HG02588 (cell line): ENCODE data around the gene B4GALT1.
A peak's percentile ranks its signal among the peaks of the same experiment; 100 is the strongest.

ENCODE experiments used
- ATAC-seq: cut with Tn5 transposase; IDR thresholded peaks from one replicate; pipeline ENCODE4 v1.9.1; 2021; ENCODE audit warnings: mild to moderate bottlenecking, moderate library complexity; ENCODE audit not compliant: unreplicated experiment

Gene B4GALT1, protein sequence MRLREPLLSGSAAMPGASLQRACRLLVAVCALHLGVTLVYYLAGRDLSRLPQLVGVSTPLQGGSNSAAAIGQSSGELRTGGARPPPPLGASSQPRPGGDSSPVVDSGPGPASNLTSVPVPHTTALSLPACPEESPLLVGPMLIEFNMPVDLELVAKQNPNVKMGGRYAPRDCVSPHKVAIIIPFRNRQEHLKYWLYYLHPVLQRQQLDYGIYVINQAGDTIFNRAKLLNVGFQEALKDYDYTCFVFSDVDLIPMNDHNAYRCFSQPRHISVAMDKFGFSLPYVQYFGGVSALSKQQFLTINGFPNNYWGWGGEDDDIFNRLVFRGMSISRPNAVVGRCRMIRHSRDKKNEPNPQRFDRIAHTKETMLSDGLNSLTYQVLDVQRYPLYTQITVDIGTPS

DNA sequence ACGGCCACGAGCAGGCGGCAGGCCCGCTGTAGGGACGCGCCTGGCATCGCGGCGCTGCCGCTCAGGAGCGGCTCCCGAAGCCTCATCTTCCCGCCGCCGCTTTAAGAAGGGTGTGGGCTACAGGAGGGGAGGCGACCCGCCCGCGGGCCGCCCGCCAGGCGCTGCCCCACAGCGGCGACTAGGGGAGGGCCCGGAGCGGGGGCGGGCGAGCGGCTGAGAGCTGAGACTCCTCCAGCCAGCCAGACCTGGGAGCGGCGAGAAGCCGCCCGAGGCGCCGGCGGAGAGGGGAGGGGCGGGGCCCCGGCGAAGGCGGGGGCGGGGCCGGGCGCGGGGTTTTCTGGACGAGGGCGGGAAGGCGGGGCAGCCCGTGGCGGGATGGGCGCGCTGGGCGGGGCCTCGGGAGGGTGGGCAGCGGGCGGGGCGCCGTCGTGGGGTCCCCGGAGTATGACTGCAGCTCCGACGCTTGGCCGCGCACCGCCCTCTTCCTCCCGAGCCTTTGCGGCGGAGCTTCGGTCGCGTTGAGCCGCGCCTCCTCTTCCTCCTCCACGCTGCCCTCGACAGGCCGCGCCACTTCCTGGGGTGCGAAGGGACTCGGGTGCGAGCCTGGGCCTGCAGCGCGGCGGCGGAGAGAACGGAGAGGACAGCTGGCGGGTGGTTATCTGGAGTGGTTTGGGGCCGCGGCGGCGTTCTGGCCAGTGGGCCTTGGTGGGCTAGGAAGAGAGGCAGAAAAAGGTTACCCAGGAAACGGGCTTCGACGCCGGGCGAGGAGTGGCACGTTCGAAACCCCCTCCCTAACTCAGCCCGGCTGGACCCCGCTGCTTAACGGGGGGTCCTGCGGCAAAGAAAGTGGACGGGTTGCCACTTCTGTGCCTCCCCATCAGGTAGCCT, at the start of gene B4GALT1:
B4GALT1 (minus strand) TSS at position 253 of the 888 bp plus-strand sequence; CDS start at position 86, 167 bp downstream.
- ATAC-seq: peak; percentile 56

DNA sequence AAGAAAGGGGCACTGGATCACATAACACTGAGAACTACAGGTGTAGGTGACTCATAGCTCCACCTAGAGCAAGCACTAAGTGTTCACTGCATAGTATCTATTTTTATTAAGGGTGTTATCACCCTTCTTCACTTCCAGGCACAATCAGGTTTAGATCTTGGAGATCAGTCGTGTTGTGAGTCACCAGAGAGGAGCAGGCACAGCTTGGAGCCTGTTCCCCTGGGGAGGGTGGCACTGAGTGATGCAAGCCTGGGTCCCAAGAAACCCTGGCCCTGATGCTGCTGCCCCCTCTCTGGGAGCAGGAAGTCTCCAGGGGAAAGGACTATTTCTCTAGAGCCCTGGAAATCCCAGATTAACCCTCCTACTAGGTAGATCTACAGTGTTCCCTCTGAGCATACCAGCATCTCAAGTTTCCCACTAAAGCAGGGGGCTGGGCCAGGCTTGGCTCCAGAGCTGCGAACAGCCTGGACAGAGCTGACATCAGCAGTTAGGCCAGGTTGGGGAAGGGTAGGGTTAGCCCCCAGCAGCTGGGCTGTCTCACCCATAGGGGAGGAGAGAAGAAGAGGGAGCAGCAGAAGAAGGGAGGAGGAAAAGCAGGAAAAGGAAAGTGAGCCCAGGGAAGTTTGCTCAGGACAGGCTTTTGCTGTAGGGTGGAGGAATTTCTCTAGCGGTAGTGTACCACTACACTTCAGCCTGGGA, 44.7 kb upstream of the B4GALT1 start:
- ATAC-seq: no peak

GRCh38 chr9:33210006-33210715, 43.0 kb upstream of the B4GALT1 start:
- no peak for ATAC-seq

GRCh38 chr9:33209394-33209793, 42.3 kb upstream of the B4GALT1 start:
- no peak for ATAC-seq

- peak; percentile 99 for ATAC-seq
These were observed 35.5 kb upstream of the B4GALT1 start for GRCh38 chr9:33202552-33203201.

- ATAC-seq: peak; percentile 56
These were observed 34.9 kb upstream of the B4GALT1 start for GRCh38 chr9:33202018-33202417.

DNA sequence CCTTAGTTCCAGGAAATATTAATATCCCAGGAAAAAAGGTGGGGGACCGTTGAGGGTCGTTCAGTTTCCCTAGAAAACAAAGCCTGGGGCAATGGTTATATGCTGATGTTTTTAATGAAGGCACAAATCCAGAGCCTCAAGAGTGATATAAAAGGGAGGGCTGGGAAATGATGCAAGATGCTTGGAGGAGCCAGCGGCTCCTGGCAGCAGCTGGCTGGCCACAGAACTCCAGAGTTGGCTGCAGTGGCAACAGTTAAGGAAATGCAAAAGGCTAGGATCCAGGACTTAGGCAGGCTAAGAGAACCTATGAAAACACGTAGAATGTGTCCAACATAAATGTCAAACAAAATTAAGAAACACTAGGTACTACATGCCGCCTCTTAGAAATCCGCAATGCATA, 31.0 kb upstream of the B4GALT1 start:
- no peak for ATAC-seq

DNA sequence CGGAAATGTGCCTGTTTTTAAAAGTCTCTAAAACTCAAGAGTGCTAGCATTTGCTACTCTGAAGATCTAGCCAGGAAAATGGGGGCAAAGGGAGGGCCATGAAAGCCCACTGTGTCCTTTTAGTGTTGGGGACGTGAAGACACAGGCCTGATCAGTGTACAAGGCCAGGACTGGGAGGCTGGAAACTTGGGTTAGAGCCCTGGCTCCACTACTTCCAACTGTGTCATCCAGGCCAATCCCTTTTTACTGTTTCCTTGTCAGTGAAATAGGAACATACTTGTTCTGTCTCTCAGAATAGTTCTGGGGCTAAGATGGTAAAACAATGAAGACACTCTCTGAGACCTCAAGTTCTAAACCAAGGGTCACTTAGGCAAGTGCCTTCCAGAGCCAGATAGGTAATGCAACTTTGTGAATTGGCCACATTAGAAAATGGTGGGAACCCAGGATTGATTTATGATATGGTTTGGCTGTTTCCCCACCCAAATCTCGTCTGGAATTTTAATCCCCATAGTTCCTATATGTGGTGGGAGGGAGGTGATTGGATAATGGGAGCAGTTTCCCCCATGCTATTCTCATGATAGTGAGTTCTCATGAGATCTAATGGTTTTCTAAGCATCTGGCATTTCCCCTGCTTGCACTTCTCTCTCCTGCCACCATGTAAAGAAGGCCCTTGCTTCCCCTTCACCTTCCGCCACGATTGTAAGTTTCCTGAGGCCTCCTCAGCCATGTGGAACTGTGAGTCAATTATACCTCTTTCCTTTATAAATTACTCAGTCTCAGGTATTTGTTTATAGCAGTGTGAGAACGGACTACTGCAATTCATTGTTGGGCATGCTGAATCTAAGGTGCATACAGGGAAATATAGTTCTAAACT, 30.4 kb upstream of the B4GALT1 start:
- ATAC-seq: no peak

- no peak for ATAC-seq
These were observed 29.6 kb upstream of the B4GALT1 start for GRCh38 chr9:33196736-33197135.

GRCh38 chr9:33193818-33194217, 26.7 kb upstream of the B4GALT1 start:
- no peak for ATAC-seq

- no peak for ATAC-seq
These were observed 25.5 kb upstream of the B4GALT1 start for GRCh38 chr9:33192493-33193255.

GRCh38 chr9:33190021-33190705, 23.0 kb upstream of the B4GALT1 start:
- no peak for ATAC-seq

- ATAC-seq: no peak
These were observed 22.2 kb upstream of the B4GALT1 start for GRCh38 chr9:33189331-33189791.

- no peak for ATAC-seq
These were observed 21.6 kb upstream of the B4GALT1 start for GRCh38 chr9:33188711-33189110.

- no peak for ATAC-seq
These were observed 20.5 kb upstream of the B4GALT1 start for GRCh38 chr9:33187519-33188218.

- ATAC-seq: no peak
These were observed 19.5 kb upstream of the B4GALT1 start for GRCh38 chr9:33186457-33187168.
